ENCODE measurements around the gene P2RY2. TPM values are rescaled to one million over a fixed set of nuclear protein-coding genes. Genes with fewer than 3 reads are reported as not detected.
A peak's percentile ranks its signal among the peaks of the same experiment; 100 is the strongest.

Gene P2RY2
- 0.35 TPM for polyA plus RNA-seq (2013, experiment 1 of 2)
- polyA plus RNA-seq (2013, experiment 2 of 2): 0.76 TPM

- WGBS: 2% methylated on average over 81 of the region's 81 CpGs
- Histone ChIP-seq H3K9me3 (ENCODE audit: insufficient read depth, low read depth, low read length) (no peaks in the 10 kb centered on the region), H3K27me3 (ENCODE audit: insufficient read depth, low read length) (peaks cover 43% of the 10 kb centered on the region), H3K4me1 (ENCODE audit: insufficient read depth, low read length) (0 out of 2 replicates have a peak, but pooled peaks cover 5% of the 10 kb centered on the region), H3K9ac (ENCODE audit: low read depth, low read length) (peak within 1 kb of the TSS; percentile 41; the same call in 1 of the 2 replicates), H3K4me3 (ENCODE audit: low read length) (peak within 1 kb of the TSS; percentile 70), H3K36me3 (ENCODE audit: insufficient read depth, low read length) (no peaks in the 10 kb centered on the region), H3K27ac (ENCODE audit: low read depth, low read length) (no peak within 1 kb of the TSS)
Observed at GRCh38 chr11:73218106-73218829, at the start of gene P2RY2. Gene P2RY2, plus strand, starts transcription at chr11:73218281. Its CDS starts 15,879 bp downstream, at chr11:73234160.

GRCh38 chr11:73168925-73169579 lies 49.0 kb upstream of the P2RY2 start:
- WGBS: 60% methylated on average over 9 of the region's 11 CpGs
- peaks cover 8% of the 10 kb centered on the region; the same call in 1 of the 2 replicates for H3K4me1 ChIP-seq (ENCODE audit: insufficient read depth, low read length)
- no peak overlapping the region for H3K27ac ChIP-seq (ENCODE audit: low read depth, low read length)

GRCh38 chr11:73170140-73170539 lies 47.9 kb upstream of the P2RY2 start:
- Histone ChIP-seq H3K27ac (ENCODE audit: low read depth, low read length) (no peak overlapping the region), H3K27me3 (ENCODE audit: insufficient read depth, low read length) (no peaks in the 10 kb centered on the region), H3K36me3 (ENCODE audit: insufficient read depth, low read length) (no peaks in the 10 kb centered on the region), H3K9ac (ENCODE audit: low read depth, low read length) (no peak overlapping the region), H3K4me1 (ENCODE audit: insufficient read depth, low read length) (peaks cover 8% of the 10 kb centered on the region; the same call in 1 of the 2 replicates), H3K4me3 (ENCODE audit: low read length) (no peak overlapping the region), H3K9me3 (ENCODE audit: insufficient read depth, low read depth, low read length) (no peaks in the 10 kb centered on the region)
- WGBS: 92% methylated on average over 2 of the region's 2 CpGs

More at GRCh38 chr11:73168925-73169579, 49.0 kb upstream of the P2RY2 start:
- H3K36me3 ChIP-seq (ENCODE audit: insufficient read depth, low read length): no peaks in the 10 kb centered on the region
- H3K9ac ChIP-seq (ENCODE audit: low read depth, low read length): no peak overlapping the region
- no peaks in the 10 kb centered on the region for H3K9me3 ChIP-seq (ENCODE audit: insufficient read depth, low read depth, low read length)
- no peak overlapping the region for H3K4me3 ChIP-seq (ENCODE audit: low read length)
- H3K27me3 ChIP-seq (ENCODE audit: insufficient read depth, low read length): no peaks in the 10 kb centered on the region

GRCh38 chr11:73171436-73172161 lies 46.5 kb upstream of the P2RY2 start:
- no peak overlapping the region for H3K9ac ChIP-seq (ENCODE audit: low read depth, low read length)
- H3K36me3 ChIP-seq (ENCODE audit: insufficient read depth, low read length): no peaks in the 10 kb centered on the region
- 93% methylated on average over 8 of the region's 8 CpGs for WGBS
- H3K4me3 ChIP-seq (ENCODE audit: low read length): no peak overlapping the region
- H3K4me1 ChIP-seq (ENCODE audit: insufficient read depth, low read length): peaks cover 8% of the 10 kb centered on the region; the same call in 1 of the 2 replicates
- no peaks in the 10 kb centered on the region for H3K27me3 ChIP-seq (ENCODE audit: insufficient read depth, low read length)
- no peaks in the 10 kb centered on the region for H3K9me3 ChIP-seq (ENCODE audit: insufficient read depth, low read depth, low read length)
- no peak overlapping the region for H3K27ac ChIP-seq (ENCODE audit: low read depth, low read length)

- H3K27ac ChIP-seq (ENCODE audit: low read depth, low read length): no peak overlapping the region
- WGBS: 79% methylated on average over 4 of the region's 4 CpGs
- peaks cover 8% of the 10 kb centered on the region; the same call in 1 of the 2 replicates for H3K4me1 ChIP-seq (ENCODE audit: insufficient read depth, low read length)
Observed at GRCh38 chr11:73172992-73173656, 45.0 kb upstream of the P2RY2 start.

GRCh38 chr11:73173755-73174494 lies 44.2 kb upstream of the P2RY2 start:
- H3K4me3 ChIP-seq (ENCODE audit: low read length): no peak overlapping the region
- no peaks in the 10 kb centered on the region for H3K9me3 ChIP-seq (ENCODE audit: insufficient read depth, low read depth, low read length)
- H3K9ac ChIP-seq (ENCODE audit: low read depth, low read length): no peak overlapping the region
- WGBS: 81% methylated on average over 11 of the region's 11 CpGs
- peaks cover 5% of the 10 kb centered on the region; the same call in 1 of the 2 replicates for H3K4me1 ChIP-seq (ENCODE audit: insufficient read depth, low read length)
- H3K36me3 ChIP-seq (ENCODE audit: insufficient read depth, low read length): no peaks in the 10 kb centered on the region
- no peak overlapping the region for H3K27ac ChIP-seq (ENCODE audit: low read depth, low read length)
- no peaks in the 10 kb centered on the region for H3K27me3 ChIP-seq (ENCODE audit: insufficient read depth, low read length)

More at GRCh38 chr11:73172992-73173656, 45.0 kb upstream of the P2RY2 start:
- no peak overlapping the region for H3K9ac ChIP-seq (ENCODE audit: low read depth, low read length)
- H3K27me3 ChIP-seq (ENCODE audit: insufficient read depth, low read length): no peaks in the 10 kb centered on the region
- H3K4me3 ChIP-seq (ENCODE audit: low read length): no peak overlapping the region
- no peaks in the 10 kb centered on the region for H3K36me3 ChIP-seq (ENCODE audit: insufficient read depth, low read length)
- no peaks in the 10 kb centered on the region for H3K9me3 ChIP-seq (ENCODE audit: insufficient read depth, low read depth, low read length)

- Histone ChIP-seq H3K27me3 (ENCODE audit: insufficient read depth, low read length) (no peaks in the 10 kb centered on the region), H3K36me3 (ENCODE audit: insufficient read depth, low read length) (no peaks in the 10 kb centered on the region), H3K4me3 (ENCODE audit: low read length) (no peak overlapping the region), H3K9ac (ENCODE audit: low read depth, low read length) (no peak overlapping the region), H3K27ac (ENCODE audit: low read depth, low read length) (no peak overlapping the region), H3K9me3 (ENCODE audit: insufficient read depth, low read depth, low read length) (no peaks in the 10 kb centered on the region), H3K4me1 (ENCODE audit: insufficient read depth, low read length) (no peaks in the 10 kb centered on the region)
- WGBS: 93% methylated on average over 3 of the region's 3 CpGs
Observed at GRCh38 chr11:73174495-73174791, 43.6 kb upstream of the P2RY2 start.

- H3K27me3 ChIP-seq (ENCODE audit: insufficient read depth, low read length): no peaks in the 10 kb centered on the region
- no peak overlapping the region for H3K9ac ChIP-seq (ENCODE audit: low read depth, low read length)
- H3K9me3 ChIP-seq (ENCODE audit: insufficient read depth, low read depth, low read length): no peaks in the 10 kb centered on the region
- H3K27ac ChIP-seq (ENCODE audit: low read depth, low read length): no peak overlapping the region
- 74% methylated on average over 5 of the region's 5 CpGs for WGBS
- H3K4me1 ChIP-seq (ENCODE audit: insufficient read depth, low read length): no peaks in the 10 kb centered on the region
- H3K36me3 ChIP-seq (ENCODE audit: insufficient read depth, low read length): no peaks in the 10 kb centered on the region
- no peak overlapping the region for H3K4me3 ChIP-seq (ENCODE audit: low read length)
Observed at GRCh38 chr11:73175551-73176144, 42.4 kb upstream of the P2RY2 start.

GRCh38 chr11:73176145-73176873 lies 41.8 kb upstream of the P2RY2 start:
- Histone ChIP-seq H3K4me3 (ENCODE audit: low read length) (no peak overlapping the region), H3K9ac (ENCODE audit: low read depth, low read length) (no peak overlapping the region), H3K36me3 (ENCODE audit: insufficient read depth, low read length) (no peaks in the 10 kb centered on the region), H3K4me1 (ENCODE audit: insufficient read depth, low read length) (no peaks in the 10 kb centered on the region), H3K27ac (ENCODE audit: low read depth, low read length) (no peak overlapping the region), H3K9me3 (ENCODE audit: insufficient read depth, low read depth, low read length) (no peaks in the 10 kb centered on the region), H3K27me3 (ENCODE audit: insufficient read depth, low read length) (no peaks in the 10 kb centered on the region)
- 90% methylated on average over 5 of the region's 5 CpGs for WGBS

GRCh38 chr11:73176874-73177155 lies 41.3 kb upstream of the P2RY2 start:
- no peaks in the 10 kb centered on the region for H3K36me3 ChIP-seq (ENCODE audit: insufficient read depth, low read length)
- H3K9me3 ChIP-seq (ENCODE audit: insufficient read depth, low read depth, low read length): no peaks in the 10 kb centered on the region
- no CpG with 5 or more reads among the region's 1 CpG for WGBS
- H3K27me3 ChIP-seq (ENCODE audit: insufficient read depth, low read length): no peaks in the 10 kb centered on the region
- no peaks in the 10 kb centered on the region for H3K4me1 ChIP-seq (ENCODE audit: insufficient read depth, low read length)
- no peak overlapping the region for H3K9ac ChIP-seq (ENCODE audit: low read depth, low read length)
- no peak overlapping the region for H3K4me3 ChIP-seq (ENCODE audit: low read length)
- H3K27ac ChIP-seq (ENCODE audit: low read depth, low read length): no peak overlapping the region

All from HUES64 (cell line).